GM18511 (cell line): ENCODE results near the gene GSTCD.
"Not testable (repeated sequence)": the region's sequence is repeated elsewhere in the genome, so short reads cannot be mapped to it uniquely, and the experiment has no call there.

Experiments
- ATAC-seq: cut with Tn5 transposase; IDR thresholded peaks from one replicate; pipeline ENCODE4 v1.9.1; 2021; ENCODE audit warnings: mild to moderate bottlenecking, moderate library complexity; ENCODE audit not compliant: unreplicated experiment

GSTCD gene

GRCh38 chr4:105797225-105797624, 88.6 kb downstream of the GSTCD start:
- ATAC-seq: no peak

GRCh38 chr4:105805501-105806120, 97.0 kb downstream of the GSTCD start:
- no peak for ATAC-seq

GRCh38 chr4:105807496-105807895, 98.9 kb downstream of the GSTCD start:
- ATAC-seq: no peak

GRCh38 chr4:105808030-105808749, 99.6 kb downstream of the GSTCD start:
- no peak for ATAC-seq

- ATAC-seq: no peak
These were observed 100.1 kb downstream of the GSTCD start for GRCh38 chr4:105808750-105809041.

GRCh38 chr4:105815701-105816100, 107.1 kb downstream of the GSTCD start:
- no peak for ATAC-seq

- no peak for ATAC-seq
These were observed 113.5 kb downstream of the GSTCD start for GRCh38 chr4:105822061-105822460.

- no peak for ATAC-seq
These were observed 119.5 kb downstream of the GSTCD start for GRCh38 chr4:105828074-105828473.

- ATAC-seq: no peak
These were observed 122.6 kb downstream of the GSTCD start for GRCh38 chr4:105831189-105831588.

GRCh38 chr4:105835177-105835576, 126.6 kb downstream of the GSTCD start:
- ATAC-seq: no peak

- no peak for ATAC-seq
These were observed 128.0 kb downstream of the GSTCD start for GRCh38 chr4:105836537-105836936.

GRCh38 chr4:105837037-105837436, 128.5 kb downstream of the GSTCD start:
- no peak for ATAC-seq

GRCh38 chr4:105838082-105838481, 129.5 kb downstream of the GSTCD start:
- ATAC-seq: no peak

GRCh38 chr4:105840426-105841174, 132.0 kb downstream of the GSTCD start:
- ATAC-seq: no peak

- ATAC-seq: no peak
These were observed 135.4 kb downstream of the GSTCD start for GRCh38 chr4:105843941-105844340.

GRCh38 chr4:105845559-105845958, 137.0 kb downstream of the GSTCD start:
- ATAC-seq: no peak

- not testable (repeated sequence) for ATAC-seq
These were observed 139.8 kb downstream of the GSTCD start for GRCh38 chr4:105848359-105848758.

GRCh38 chr4:105851196-105851595, 142.6 kb downstream of the GSTCD start:
- ATAC-seq: no peak

- not testable (repeated sequence) for ATAC-seq
These were observed 143.6 kb downstream of the GSTCD start for GRCh38 chr4:105852230-105852629.

GRCh38 chr4:105858466-105859040, 150.0 kb downstream of the GSTCD start:
- no peak for ATAC-seq

GRCh38 chr4:105859233-105859632, 150.6 kb downstream of the GSTCD start:
- no peak for ATAC-seq

GRCh38 chr4:105870963-105871362, 162.4 kb downstream of the GSTCD start:
- no peak for ATAC-seq
